Measurements from ENCODE around the gene ITPA. TPM values are rescaled to one million over a fixed set of nuclear protein-coding genes. Genes with fewer than 3 reads are reported as not detected.

ITPA gene
- total and polyA plus RNA-seq, 2 of the 8 experiments (the other 6 are each of a cell fraction or from before 2014, with no cell fraction given): 88.2 to 94.0 TPM

GRCh38 chr20:3172126-3172932 is 37.0 kb upstream of the ITPA start:
- Histone ChIP-seq H2BK5ac (ENCODE audit: low read depth, low read length) (no peak overlapping the region), H3K79me2 (ENCODE audit: control insufficient read depth in 1 of 2, insufficient read depth in 2 of 2, low read length in 2 of 2) (peaks cover 0 to 17% of the 10 kb centered on the region in 2 experiments; a peak in 2 of 4 replicates), H3K4ac (replicated peaks; ENCODE audit: insufficient read length, low read depth, low read length) (peak overlapping the region; percentile 54), H2BK15ac (ENCODE audit: low read length) (no peak overlapping the region), H2BK20ac (ENCODE audit: low read length) (no peak overlapping the region), H4K20me1 (replicated peaks in 1 of 2; ENCODE audit: control insufficient read depth in 1 of 2, insufficient read depth in 2 of 2, low read length in 2 of 2) (peaks cover 0 to 2% of the 10 kb centered on the region in 2 experiments), H3K9me3 (ENCODE audit: insufficient read depth in 2 of 2, low read depth in 1 of 2, low read length in 1 of 2) (no peaks in the 10 kb centered on the region), H3K27me3 (replicated peaks in 1 of 4; ENCODE audit: control insufficient read depth in 3 of 4, extremely low read depth in 1 of 4, insufficient read depth in 3 of 4, low read length in 3 of 4) (no peaks in the 10 kb centered on the region; a peak in 1 of 7 replicates), H4K5ac (ENCODE audit: insufficient read length, low read depth, low read length) (no peak overlapping the region), H4K91ac (replicated peaks; ENCODE audit: insufficient read length, low read length) (peak overlapping the region; percentile 5), H3K79me1 (ENCODE audit: low read depth, low read length) (no peaks in the 10 kb centered on the region; the same call in 1 of the 2 replicates), H3K14ac (ENCODE audit: insufficient read length) (no peak overlapping the region), H3K27ac (ENCODE audit: low read depth, low read length) (no peak overlapping the region), H2BK12ac (ENCODE audit: low read depth, low read length) (0 out of 2 replicates have a peak overlapping the region, but pooled peaks have one; percentile 17), H3K23me2 (ENCODE audit: low read depth, low read length) (peaks cover 16% of the 10 kb centered on the region; the same call in 1 of the 2 replicates), H3K4me3 (ENCODE audit: extremely low read depth in 1 of 4, insufficient read depth in 2 of 4, low read depth in 3 of 4, low read length in 4 of 4) (peak overlapping the region; percentile 83 to 95 (median 91)), H3K4me2 (ENCODE audit: insufficient read depth in 1 of 2, low read depth in 2 of 2, low read length in 2 of 2) (peak overlapping the region; percentile 77 to 79), H2AK5ac (ENCODE audit: low read depth, low read length) (no peak overlapping the region), H2AFZ (ENCODE audit: low read length) (no peak overlapping the region), H3K56ac (replicated peaks; ENCODE audit: insufficient read length, low read depth, low read length) (no peak overlapping the region), H3K23ac (ENCODE audit: insufficient read length) (no peak overlapping the region), H3K9ac (replicated peaks in 1 of 4; ENCODE audit: extremely low read depth in 1 of 4, low read depth in 3 of 4, low read length in 3 of 4) (peak overlapping the region in 2 of 4 experiments; percentile 50 to 87; a peak in 3 of 7 replicates), H3K4me1 (replicated peaks in 1 of 4; ENCODE audit: control insufficient read depth in 3 of 4, insufficient read depth in 4 of 4, low read length in 3 of 4) (peaks cover 5 to 32% (median 25%) of the 10 kb centered on the region in 4 experiments), H2BK120ac (replicated peaks; ENCODE audit: low read depth, low read length) (no peak overlapping the region), H3K18ac (ENCODE audit: extremely low read depth, low read length) (peak overlapping the region; percentile 78; the same call in 1 of the 2 replicates), H3K36me3 (ENCODE audit: control insufficient read depth in 2 of 4, insufficient read depth in 4 of 4, low read length in 3 of 4) (no peaks in the 10 kb centered on the region; a peak in 1 of 8 replicates), H4K8ac (ENCODE audit: extremely low read depth, insufficient read depth, low read length) (no peak overlapping the region)
- 57% methylated on average over 5 of the region's 5 CpGs; no CpG with 5 or more reads in 1 of the 2 experiments for WGBS, 2 experiments (ENCODE audit: extremely low coverage in 1 of 2, insufficient coverage in 1 of 2, insufficient read length in 1 of 2, insufficient replicate concordance in 2 of 2, low coverage in 1 of 2, low lambda C conversion rate in 2 of 2, missing lambda C conversion rate in 1 of 2)
- DNase-seq (ENCODE audit: low read depth in 1 of 2, low spot score in 2 of 2) (no peak), FAIRE-seq (no peak)
- ChIA-PET CTCF (ENCODE audit: partially characterized antibody) (interaction anchor here (0.5 to 1.5 kb wide), 8 partner anchors 10 to 491 kb away, joined by 3 to 4 read pairs (median 3); partner anchors contain the start of genes FASTKD5 and UBOX5), POLR2A (ENCODE audit: partially characterized antibody) (interaction anchor here (0.8 to 3.9 kb wide), 5 partner anchors 10 to 67 kb away, joined by 3 to 19 read pairs (median 8); partner anchors contain the start of genes FASTKD5, SLC4A11 and UBOX5)
- TF ChIP-seq E2F6 (IDR thresholded peaks at IDR 0.05): no peak
- TF ChIP-seq SIN3A (conservative IDR thresholded peaks at IDR 0.05 in 1 of 2, IDR thresholded peaks at IDR 0.05 in 1 of 2; ENCODE audit: low read depth in 1 of 2, low read length in 2 of 2): no peak
- TF ChIP-seq EGR1 (IDR thresholded peaks at IDR 0.05; ENCODE audit: borderline replicate concordance, low read depth, low read length): no peak
- TF ChIP-seq TBP (IDR thresholded peaks at IDR 0.05; ENCODE audit: low read depth, low read length): no peak
- TF ChIP-seq ASH2L (IDR thresholded peaks at IDR 0.05; ENCODE audit: low read length): no peak
- TF ChIP-seq PHF8 (conservative IDR thresholded peaks at IDR 0.05; ENCODE audit: low read depth, low read length): no peak
- TF ChIP-seq NANOG (IDR thresholded peaks at IDR 0.05; ENCODE audit: insufficient read depth, low read depth, low read length, poor library complexity, severe bottlenecking): no peak
- no peak for TF ChIP-seq POLR2AphosphoS5 (IDR thresholded peaks at IDR 0.05; ENCODE audit: low read depth, low read length)
- no peak for TF ChIP-seq POU5F1 (IDR thresholded peaks at IDR 0.05; ENCODE audit: low read depth, low read length)
- TF ChIP-seq SRF (IDR thresholded peaks at IDR 0.05; ENCODE audit: low read depth, low read length): no peak
